Muscle of leg (tissue), 11 donors: ENCODE measurements around the gene C1QTNF7. TPM values are rescaled to one million over a fixed set of nuclear protein-coding genes. Genes with fewer than 3 reads are reported as not detected.
A peak's percentile ranks its signal among the peaks of the same experiment; 100 is the strongest.

Experiments used
- DNase-seq: peaks from one replicate; pipeline ENCODE4 v3.0.0; 2013
- H3K27ac ChIP-seq: one replicate; pipeline ENCODE4 v1.5.1; 2013; ENCODE audit warnings: mild to moderate bottlenecking, low read length, control low read depth
- H3K27me3 ChIP-seq: one replicate; pipeline ENCODE4 v1.6.1; 2013; ENCODE audit warnings: low read length; ENCODE audit not compliant: control insufficient read depth, insufficient read depth
- H3K36me3 ChIP-seq: one replicate; pipeline ENCODE4 v1.6.1; 2013; ENCODE audit warnings: low read length; ENCODE audit not compliant: control insufficient read depth, insufficient read depth
- H3K4me1 ChIP-seq: one replicate; pipeline ENCODE4 v1.6.1; 2013; ENCODE audit warnings: low read length; ENCODE audit not compliant: control insufficient read depth, insufficient read depth
- H3K4me3 ChIP-seq: one replicate; pipeline ENCODE4 v1.5.1; 2013; ENCODE audit warnings: low read length, control low read depth
- H3K9me3 ChIP-seq: replicated peaks from 2 replicates; pipeline ENCODE4 v1.6.1; 2013; ENCODE audit warnings: low read depth, low read length; ENCODE audit not compliant: control insufficient read depth
- whole genome bisulfite sequencing: methylation state at CpG from one replicate; pipeline ENCODE4 v1.1.5; 2013; ENCODE audit warnings: missing lambda C conversion rate; ENCODE audit not compliant: insufficient coverage; 5-methylcytosine and 5-hydroxymethylcytosine counted together
- polyA plus RNA-seq, 8 donors: library from polyadenylated mRNA; unstranded; fragments of 120-200 nt; gene quantifications; one replicate each; pipeline versions ENCODE4 v1.2.1 to v1.2.3, GENCODE V29; 2013; ENCODE audit warnings: inconsistent platforms in 1 of 8, low replicate concordance in 1 of 8; ENCODE audit not compliant: insufficient read length in 8 of 8, insufficient read depth in 1 of 8
- total RNA-seq: library from RNA; stranded (reverse); fragments of 120-200 nt; gene quantifications from one replicate; pipeline ENCODE4 v1.2.4, GENCODE V29; 2013

C1QTNF7 gene
- total and polyA plus RNA-seq, 9 donors = 0.66 to 3.2 (median 1.2) TPM

GRCh38 chr4:15427161-15427560 is 672 bp upstream of the C1QTNF7 start:
- WGBS = no CpG with 5 or more reads among the region's 2 CpGs
- Histone ChIP-seq H3K27me3 (peaks cover 2% of the 10 kb centered on the region), H3K4me3 (no peak overlapping the region), H3K27ac (peak overlapping the region; percentile 69), H3K4me1 (peaks cover 7% of the 10 kb centered on the region), H3K9me3 (no peaks in the 10 kb centered on the region), H3K36me3 (no peaks in the 10 kb centered on the region)
- peak; percentile 52 for DNase-seq

DNA sequence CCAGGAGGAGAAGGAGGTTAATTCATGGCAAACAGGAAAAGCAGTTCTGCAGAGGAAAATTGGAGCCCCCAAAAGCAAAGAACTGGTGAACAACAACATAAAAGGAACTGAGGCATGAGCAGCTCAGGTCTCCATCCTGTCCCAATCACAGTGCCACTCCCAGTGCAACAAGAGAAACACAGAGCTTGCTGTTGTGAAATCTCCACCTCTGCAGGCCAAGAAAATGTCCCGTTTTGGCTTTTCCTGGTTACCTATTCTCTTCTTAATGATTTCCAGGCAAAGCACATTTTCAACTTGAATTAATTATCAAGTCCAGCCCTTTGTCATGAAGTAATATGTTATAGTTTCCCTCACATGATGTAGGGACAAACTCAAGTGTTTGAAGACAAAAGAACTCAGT is 778 bp downstream of the C1QTNF7 start:
- H3K9me3 ChIP-seq = no peaks in the 10 kb centered on the region
- no peak for DNase-seq
- H3K27ac ChIP-seq = no peak overlapping the region
- WGBS = 83% methylated on average over 1 of the region's 1 CpG
- no peaks in the 10 kb centered on the region for H3K27me3 ChIP-seq
- peaks cover 7% of the 10 kb centered on the region for H3K4me1 ChIP-seq
- no peak overlapping the region for H3K4me3 ChIP-seq
- H3K36me3 ChIP-seq = no peaks in the 10 kb centered on the region

GRCh38 chr4:15434091-15434490 is 6.3 kb downstream of the C1QTNF7 start:
- no peaks in the 10 kb centered on the region for H3K27me3 ChIP-seq
- H3K27ac ChIP-seq = no peak overlapping the region
- no peak overlapping the region for H3K4me3 ChIP-seq
- H3K4me1 ChIP-seq = peaks cover 9% of the 10 kb centered on the region
- no peaks in the 10 kb centered on the region for H3K36me3 ChIP-seq
- DNase-seq = no peak
- H3K9me3 ChIP-seq = no peaks in the 10 kb centered on the region
- no CpG with 5 or more reads among the region's 2 CpGs for WGBS

- no peaks in the 10 kb centered on the region for H3K36me3 ChIP-seq
- peaks cover 9% of the 10 kb centered on the region for H3K4me1 ChIP-seq
- H3K4me3 ChIP-seq = no peak overlapping the region
- H3K9me3 ChIP-seq = no peaks in the 10 kb centered on the region
- no peak for DNase-seq
- no peaks in the 10 kb centered on the region for H3K27me3 ChIP-seq
- no peak overlapping the region for H3K27ac ChIP-seq
- 100% methylated on average over 1 of the region's 2 CpGs for WGBS
Measured at GRCh38 chr4:15434676-15435075, 6.8 kb downstream of the C1QTNF7 start.

DNA sequence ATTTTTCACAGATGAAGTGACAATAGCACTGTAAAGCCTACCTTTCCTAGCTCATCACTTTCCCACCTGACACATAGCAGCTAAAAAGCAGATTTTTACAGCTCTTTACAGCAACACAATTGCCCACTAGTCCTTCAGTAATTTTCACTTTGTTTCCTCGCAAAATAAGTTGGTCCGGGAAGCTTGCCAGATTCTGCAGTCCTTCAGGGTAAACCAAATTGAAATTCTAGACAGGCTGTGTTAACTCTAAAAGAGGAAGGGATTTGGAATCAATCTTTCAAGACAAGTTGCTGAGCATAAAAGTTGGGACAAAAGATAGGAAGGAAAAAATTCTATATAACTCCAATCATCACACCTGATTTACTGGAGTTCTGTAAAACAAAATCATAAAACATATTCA is 8.7 kb downstream of the C1QTNF7 start:
- peak; percentile 64 for DNase-seq
- WGBS = no CpG with 5 or more reads among the region's 2 CpGs
- no peaks in the 10 kb centered on the region for H3K36me3 ChIP-seq
- no peak overlapping the region for H3K4me3 ChIP-seq
- H3K27ac ChIP-seq = no peak overlapping the region
- H3K4me1 ChIP-seq = peaks cover 9% of the 10 kb centered on the region
- H3K9me3 ChIP-seq = no peaks in the 10 kb centered on the region
- H3K27me3 ChIP-seq = no peaks in the 10 kb centered on the region

- DNase-seq = no peak
- no peak overlapping the region for H3K27ac ChIP-seq
- H3K9me3 ChIP-seq = peaks cover 5% of the 10 kb centered on the region
- no peaks in the 10 kb centered on the region for H3K27me3 ChIP-seq
- H3K4me1 ChIP-seq = peaks cover 9% of the 10 kb centered on the region
- H3K36me3 ChIP-seq = no peaks in the 10 kb centered on the region
- no peak overlapping the region for H3K4me3 ChIP-seq
- WGBS = 67% methylated on average over 1 of the region's 2 CpGs
Measured at GRCh38 chr4:15438939-15439524, 11.2 kb downstream of the C1QTNF7 start.

GRCh38 chr4:15443371-15444160 is 15.7 kb downstream of the C1QTNF7 start:
- no peak for DNase-seq
- Histone ChIP-seq H3K27me3 (no peaks in the 10 kb centered on the region), H3K9me3 (peaks cover 5% of the 10 kb centered on the region), H3K27ac (no peak overlapping the region), H3K4me1 (no peaks in the 10 kb centered on the region), H3K36me3 (no peaks in the 10 kb centered on the region), H3K4me3 (no peak overlapping the region)
- WGBS = 71% methylated on average over 1 of the region's 2 CpGs

- H3K27me3 ChIP-seq = no peaks in the 10 kb centered on the region
- WGBS = 100% methylated on average over 2 of the region's 7 CpGs
- H3K4me3 ChIP-seq = no peak overlapping the region
- H3K36me3 ChIP-seq = no peaks in the 10 kb centered on the region
- peaks cover 5% of the 10 kb centered on the region for H3K9me3 ChIP-seq
- DNase-seq = no peak
- H3K4me1 ChIP-seq = no peaks in the 10 kb centered on the region
- H3K27ac ChIP-seq = no peak overlapping the region
Measured at GRCh38 chr4:15444276-15444675, 16.4 kb downstream of the C1QTNF7 start.

GRCh38 chr4:15444879-15445547 is 17.2 kb downstream of the C1QTNF7 start:
- H3K36me3 ChIP-seq = no peaks in the 10 kb centered on the region
- no peak for DNase-seq
- no peaks in the 10 kb centered on the region for H3K27me3 ChIP-seq
- H3K4me1 ChIP-seq = no peaks in the 10 kb centered on the region
- no peak overlapping the region for H3K4me3 ChIP-seq
- H3K9me3 ChIP-seq = peaks cover 5% of the 10 kb centered on the region
- no peak overlapping the region for H3K27ac ChIP-seq
- WGBS = 100% methylated on average over 1 of the region's 4 CpGs

- no CpG with 5 or more reads among the region's 1 CpG for WGBS
- Histone ChIP-seq H3K4me3 (no peak overlapping the region), H3K36me3 (no peaks in the 10 kb centered on the region), H3K27ac (no peak overlapping the region), H3K27me3 (no peaks in the 10 kb centered on the region), H3K9me3 (no peaks in the 10 kb centered on the region), H3K4me1 (peaks cover 14% of the 10 kb centered on the region)
- peak; percentile 79 for DNase-seq
Measured at GRCh38 chr4:15451181-15451865, 23.5 kb downstream of the C1QTNF7 start.
